ENCODE measurements around the gene MSH5.

DNA sequence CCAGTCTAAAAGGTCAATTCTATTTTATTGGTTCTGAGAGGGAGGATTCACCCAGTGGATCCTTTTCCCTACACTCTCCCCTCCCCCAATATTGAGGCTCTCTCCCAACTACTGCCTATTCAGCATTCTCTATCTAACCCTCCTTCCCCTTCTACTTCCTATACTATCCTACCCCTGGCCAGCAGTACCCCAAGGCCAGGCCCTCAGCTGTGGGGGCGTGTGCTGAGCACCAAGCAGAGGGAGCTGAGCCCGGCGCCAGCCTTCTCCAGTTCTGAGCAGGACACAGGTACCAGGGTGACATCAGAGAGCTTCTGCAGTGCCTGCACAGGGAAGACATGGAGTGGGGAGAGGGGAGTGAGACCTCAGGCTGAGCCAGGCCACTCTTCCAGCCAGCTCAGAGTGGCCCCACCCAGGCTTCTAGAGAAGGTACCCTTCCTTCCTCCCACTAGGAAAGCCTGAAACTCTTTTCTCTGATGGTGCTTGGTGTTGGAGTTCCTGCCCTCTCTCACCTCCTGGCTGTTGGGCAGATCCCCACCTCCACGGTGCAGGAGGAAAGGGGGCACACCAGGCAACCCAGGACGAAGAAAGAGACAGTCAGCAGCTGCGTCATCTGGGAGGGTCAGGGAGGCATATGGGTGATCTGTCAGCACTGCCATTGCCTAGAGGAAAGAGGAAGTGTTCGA is 12.6 kb upstream of the MSH5 start:
- TF ChIP-seq, protein P1, sequence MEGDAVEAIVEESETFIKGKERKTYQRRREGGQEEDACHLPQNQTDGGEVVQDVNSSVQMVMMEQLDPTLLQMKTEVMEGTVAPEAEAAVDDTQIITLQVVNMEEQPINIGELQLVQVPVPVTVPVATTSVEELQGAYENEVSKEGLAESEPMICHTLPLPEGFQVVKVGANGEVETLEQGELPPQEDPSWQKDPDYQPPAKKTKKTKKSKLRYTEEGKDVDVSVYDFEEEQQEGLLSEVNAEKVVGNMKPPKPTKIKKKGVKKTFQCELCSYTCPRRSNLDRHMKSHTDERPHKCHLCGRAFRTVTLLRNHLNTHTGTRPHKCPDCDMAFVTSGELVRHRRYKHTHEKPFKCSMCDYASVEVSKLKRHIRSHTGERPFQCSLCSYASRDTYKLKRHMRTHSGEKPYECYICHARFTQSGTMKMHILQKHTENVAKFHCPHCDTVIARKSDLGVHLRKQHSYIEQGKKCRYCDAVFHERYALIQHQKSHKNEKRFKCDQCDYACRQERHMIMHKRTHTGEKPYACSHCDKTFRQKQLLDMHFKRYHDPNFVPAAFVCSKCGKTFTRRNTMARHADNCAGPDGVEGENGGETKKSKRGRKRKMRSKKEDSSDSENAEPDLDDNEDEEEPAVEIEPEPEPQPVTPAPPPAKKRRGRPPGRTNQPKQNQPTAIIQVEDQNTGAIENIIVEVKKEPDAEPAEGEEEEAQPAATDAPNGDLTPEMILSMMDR (IDR thresholded peaks at IDR 0.05) = no peak
- TF ChIP-seq TCF7L2 (IDR thresholded peaks at IDR 0.05; ENCODE audit: low read depth, low read length) (no peak), POLR2AphosphoS5 (IDR thresholded peaks at IDR 0.05; ENCODE audit: low read depth, low read length) (no peak), SIN3A (IDR thresholded peaks at IDR 0.05; ENCODE audit: borderline replicate concordance, insufficient read depth, low read depth, low read length) (no peak)
- TF ChIP-seq, protein P2, sequence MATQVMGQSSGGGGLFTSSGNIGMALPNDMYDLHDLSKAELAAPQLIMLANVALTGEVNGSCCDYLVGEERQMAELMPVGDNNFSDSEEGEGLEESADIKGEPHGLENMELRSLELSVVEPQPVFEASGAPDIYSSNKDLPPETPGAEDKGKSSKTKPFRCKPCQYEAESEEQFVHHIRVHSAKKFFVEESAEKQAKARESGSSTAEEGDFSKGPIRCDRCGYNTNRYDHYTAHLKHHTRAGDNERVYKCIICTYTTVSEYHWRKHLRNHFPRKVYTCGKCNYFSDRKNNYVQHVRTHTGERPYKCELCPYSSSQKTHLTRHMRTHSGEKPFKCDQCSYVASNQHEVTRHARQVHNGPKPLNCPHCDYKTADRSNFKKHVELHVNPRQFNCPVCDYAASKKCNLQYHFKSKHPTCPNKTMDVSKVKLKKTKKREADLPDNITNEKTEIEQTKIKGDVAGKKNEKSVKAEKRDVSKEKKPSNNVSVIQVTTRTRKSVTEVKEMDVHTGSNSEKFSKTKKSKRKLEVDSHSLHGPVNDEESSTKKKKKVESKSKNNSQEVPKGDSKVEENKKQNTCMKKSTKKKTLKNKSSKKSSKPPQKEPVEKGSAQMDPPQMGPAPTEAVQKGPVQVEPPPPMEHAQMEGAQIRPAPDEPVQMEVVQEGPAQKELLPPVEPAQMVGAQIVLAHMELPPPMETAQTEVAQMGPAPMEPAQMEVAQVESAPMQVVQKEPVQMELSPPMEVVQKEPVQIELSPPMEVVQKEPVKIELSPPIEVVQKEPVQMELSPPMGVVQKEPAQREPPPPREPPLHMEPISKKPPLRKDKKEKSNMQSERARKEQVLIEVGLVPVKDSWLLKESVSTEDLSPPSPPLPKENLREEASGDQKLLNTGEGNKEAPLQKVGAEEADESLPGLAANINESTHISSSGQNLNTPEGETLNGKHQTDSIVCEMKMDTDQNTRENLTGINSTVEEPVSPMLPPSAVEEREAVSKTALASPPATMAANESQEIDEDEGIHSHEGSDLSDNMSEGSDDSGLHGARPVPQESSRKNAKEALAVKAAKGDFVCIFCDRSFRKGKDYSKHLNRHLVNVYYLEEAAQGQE (IDR thresholded peaks at IDR 0.05; ENCODE audit: insufficient read depth in 1 of 2, low read depth in 2 of 2, low read length in 1 of 2) = no peak

Data from Panc1 (cell line).